ENCODE measurements around the gene PFKFB2.

GRCh38 chr1:207072233-207072632 is 19.2 kb downstream of the PFKFB2 start:
- TF ChIP-seq REST (IDR thresholded peaks at IDR 0.05; ENCODE audit: insufficient read depth in 1 of 2, low read depth in 2 of 2, low read length in 1 of 2) (no peak), CTCF (IDR thresholded peaks at IDR 0.05) (no peak)
